SK-N-SH (cell line): Measurements from ENCODE around the gene CACFD1. TPM values are rescaled to one million over a fixed set of nuclear protein-coding genes. Genes with fewer than 3 reads are reported as not detected.

Experiments
- CTCF ChIA-PET: fragments of 300-600, 350-600 bp; formaldehyde crosslinking; extraction: SDS; loops from one replicate; lab custom pipeline; 2021; lab: Yijun Ruan, JAX
- POLR2A ChIA-PET: fragments of 350-600 bp; sonication (Branson Sonifier 250); formaldehyde crosslinking; extraction: SDS; loops from one replicate; lab custom pipeline; 2020; ENCODE audit warnings: antibody characterized with exemption, inconsistent platforms; lab: Yijun Ruan, JAX
- DNase-seq: peaks from one replicate; pipeline ENCODE4 v3.0.0; 2012
- H2AFZ ChIP-seq: fragments of 200-600 bp; sonication (generic); 2 replicates; pipeline ENCODE4 v1.8.1; 2016; ENCODE audit warnings: antibody characterized with exemption, mild to moderate bottlenecking, low read depth
- H3F3A ChIP-seq: fragments of 200-600 bp; sonication (generic); replicated peaks from 2 replicates; pipeline ENCODE3; 2016; ENCODE audit warnings: antibody characterized with exemption, mild to moderate bottlenecking; ENCODE audit not compliant: insufficient read depth
- H3K27ac ChIP-seq, 2 experiments: fragments of 200-500 bp in 1 of 2; fragments of 200-600 bp in 1 of 2; sonication (Bioruptor generic) in 1 of 2; sonication (generic), shearing (Covaris generic) in 1 of 2; 2 replicates each; pipeline versions ENCODE4 v1.5.1 to v1.6.1; 2014 to 2016; ENCODE audit warnings: low read depth in 2 of 2, inconsistent platforms in 1 of 2, low read length in 1 of 2, mild to moderate bottlenecking in 1 of 2, mixed read lengths in 1 of 2
- H3K27me3 ChIP-seq: fragments of 200-600 bp; sonication (generic), shearing (Covaris generic); 2 replicates; pipeline ENCODE4 v1.6.1; 2016; ENCODE audit warnings: mixed run types; ENCODE audit not compliant: insufficient read depth
- H3K36me3 ChIP-seq, 2 experiments: fragments of 200-500 bp in 1 of 2; fragments of 200-600 bp in 1 of 2; sonication (Bioruptor generic) in 1 of 2; sonication (generic) in 1 of 2; replicated peaks in 1 of 2; 2 replicates each; pipeline versions ENCODE3 to v1.5.1; 2014 to 2016; ENCODE audit warnings: low read length in 1 of 2, mild to moderate bottlenecking in 1 of 2; ENCODE audit not compliant: insufficient read depth in 2 of 2, control insufficient read depth in 1 of 2
- H3K4me1 ChIP-seq, 2 experiments: fragments of 200-500 bp in 1 of 2; fragments of 200-600 bp in 1 of 2; sonication (Bioruptor generic) in 1 of 2; sonication (generic), shearing (Covaris generic) in 1 of 2; 2 replicates each; pipeline versions ENCODE4 v1.5.1 to v1.6.1; 2014 to 2016; ENCODE audit warnings: low read depth in 1 of 2, low read length in 1 of 2, mixed run types in 1 of 2; ENCODE audit not compliant: insufficient read depth in 2 of 2, control insufficient read depth in 1 of 2
- H3K4me2 ChIP-seq: fragments of 200-600 bp; sonication (generic), shearing (Covaris generic); 2 replicates; pipeline ENCODE4 v1.6.1; 2017; ENCODE audit warnings: mixed run types
- H3K4me3 ChIP-seq, 2 experiments: fragments of 200-500 bp in 1 of 2; fragments of 200-600 bp in 1 of 2; sonication (Bioruptor generic) in 1 of 2; sonication (generic), shearing (Covaris generic) in 1 of 2; 2 replicates each; pipeline versions ENCODE4 v1.5.1 to v1.8.1; 2014 to 2016; ENCODE audit warnings: low read depth in 2 of 2, inconsistent platforms in 1 of 2, low read length in 1 of 2, mild to moderate bottlenecking in 1 of 2, mixed read lengths in 1 of 2, moderate library complexity in 1 of 2
- H3K79me2 ChIP-seq: fragments of 200-600 bp; sonication (generic); 2 replicates; pipeline ENCODE4 v1.8.1; 2017; ENCODE audit warnings: mild to moderate bottlenecking; ENCODE audit not compliant: insufficient read depth
- H3K9ac ChIP-seq: fragments of 200-600 bp; sonication (generic); 2 replicates; pipeline ENCODE4 v1.6.1; 2017; ENCODE audit warnings: mixed run types
- H3K9me2 ChIP-seq: fragments of 200-600 bp; sonication (generic); 2 replicates; pipeline ENCODE4 v1.6.1; 2017; ENCODE audit warnings: mixed run types
- H3K9me3 ChIP-seq: fragments of 200-600 bp; sonication (generic); 2 replicates; pipeline ENCODE4 v1.6.1; 2017; ENCODE audit warnings: mixed run types, mild to moderate bottlenecking, moderate library complexity
- H4K20me1 ChIP-seq: fragments of 200-600 bp; sonication (generic); 2 replicates; pipeline ENCODE4 v1.6.1; 2017; ENCODE audit warnings: mild to moderate bottlenecking, mixed run types; ENCODE audit not compliant: insufficient read depth
- CHD2 ChIP-seq: fragments of 150-350 bp; IDR thresholded peaks from 2 replicates; pipeline ENCODE4 v1.6.1; 2018; ENCODE audit warnings: low read length; ENCODE audit not compliant: partially characterized antibody
- CTCF ChIP-seq: fragments of 200-600 bp; sonication (generic); IDR thresholded peaks from 2 replicates; pipeline ENCODE4 v1.6.1; 2017; ENCODE audit warnings: antibody characterized with exemption, mild to moderate bottlenecking, moderate library complexity
- FOSL2 ChIP-seq: IDR thresholded peaks from 2 replicates; pipeline ENCODE4 v1.4.0; 2012; ENCODE audit warnings: low read depth, mild to moderate bottlenecking, moderate library complexity, borderline replicate concordance
- FOXJ3 ChIP-seq: sonication (generic); formaldehyde crosslinking; IDR thresholded peaks from 2 replicates; pipeline ENCODE4 v1.5.1; 2020; ENCODE audit warnings: mild to moderate bottlenecking, missing genetic modification reagents
- FOXM1 ChIP-seq: IDR thresholded peaks from 2 replicates; pipeline ENCODE4 v1.4.0; 2012; ENCODE audit warnings: low read depth, mild to moderate bottlenecking
- GATA2 ChIP-seq: sonication (generic); formaldehyde crosslinking; IDR thresholded peaks from 2 replicates; pipeline ENCODE4 v1.5.0; 2020; ENCODE audit warnings: mild to moderate bottlenecking, missing genetic modification reagents
- MXI1 ChIP-seq: IDR thresholded peaks from 2 replicates; pipeline ENCODE4 v1.6.1; 2012; ENCODE audit warnings: mild to moderate bottlenecking, low read depth, low read length, improper control_type of control experiment
- NFIC ChIP-seq: IDR thresholded peaks from 2 replicates; pipeline ENCODE4 v1.4.0; 2012; ENCODE audit warnings: borderline replicate concordance
- NRF1 ChIP-seq: IDR thresholded peaks from 2 replicates; pipeline ENCODE4 v1.6.1; 2012; ENCODE audit warnings: low read depth, mild to moderate bottlenecking, low read length
- RAD21 ChIP-seq: IDR thresholded peaks from 2 replicates; pipeline ENCODE4 v1.6.1; 2012; ENCODE audit warnings: mild to moderate bottlenecking, low read length
- RCOR1 ChIP-seq: fragments of 150-350 bp; IDR thresholded peaks from 2 replicates; pipeline ENCODE4 v1.6.1; 2017; ENCODE audit warnings: antibody characterized with exemption, low read length
- TEAD4 ChIP-seq: IDR thresholded peaks from 2 replicates; pipeline ENCODE4 v1.4.0; 2012; ENCODE audit warnings: mild to moderate bottlenecking, borderline replicate concordance; ENCODE audit not compliant: insufficient read depth
- USF1 ChIP-seq: IDR thresholded peaks from 2 replicates; pipeline ENCODE4 v1.4.0; 2012; ENCODE audit warnings: low read depth, borderline replicate concordance
- USF2 ChIP-seq: fragments of 150-350 bp; IDR thresholded peaks from 2 replicates; pipeline ENCODE4 v1.6.1; 2017; ENCODE audit warnings: antibody characterized with exemption, low read length, low read depth, borderline replicate concordance
- YY1 ChIP-seq: IDR thresholded peaks from 2 replicates; pipeline ENCODE4 v1.4.0; 2012; ENCODE audit warnings: low read depth, mild to moderate bottlenecking
- WGBS: methylation state at CpG from one replicate; pipeline ENCODE4 v1.1.6; 2017; ENCODE audit warnings: low lambda C conversion rate; 5-methylcytosine and 5-hydroxymethylcytosine counted together
- polyA plus RNA-seq, 3 experiments: library from polyadenylated mRNA; depleted of rRNA; stranded (reverse); fragments of >200 nt; gene quantifications; 2 replicates each; pipeline ENCODE4 v1.2.3, GENCODE V29; 2012

The CACFD1 gene
- polyA plus RNA-seq, 1 of the 3 experiments (the other 2 are of a cell fraction): 16.8 TPM

GRCh38 chr9:133495327-133496293 lies 35.8 kb downstream of the CACFD1 start:
- WGBS: 87% methylated on average over 24 of the region's 24 CpGs
- POLR2A ChIA-PET: interaction anchor here (0.8 to 1.2 kb wide), 4 partner anchors 10 to 98 kb away, joined by 3 to 5 read pairs (median 4); partner anchors contain the start of gene SLC2A6
- no peak overlapping the region for H3K4me2 ChIP-seq
- H3K36me3 ChIP-seq: no peaks in the 10 kb centered on the region
- no peaks in the 10 kb centered on the region for H4K20me1 ChIP-seq
- no peak overlapping the region for H2AFZ ChIP-seq
- H3K9ac ChIP-seq: no peak overlapping the region
- H3F3A ChIP-seq: no peaks in the 10 kb centered on the region
- H3K27ac ChIP-seq: no peak overlapping the region
- DNase-seq: no peak
- peaks cover 0 to 36% of the 10 kb centered on the region in 2 experiments; a peak in 1 of 4 replicates for H3K4me1 ChIP-seq
- no peak overlapping the region for H3K4me3 ChIP-seq
- no peaks in the 10 kb centered on the region for H3K27me3 ChIP-seq
- CTCF ChIA-PET: interaction anchor here (1.1 to 3.0 kb wide), 4 partner anchors 9 to 310 kb away, joined by 3 to 20 read pairs (median 4); no protein-coding TSS in a partner anchor
- no peaks in the 10 kb centered on the region for H3K9me3 ChIP-seq
- TF ChIP-seq MXI1: no peak
- TF ChIP-seq FOXM1: no peak
- no peak for TF ChIP-seq USF1
- H3K79me2 ChIP-seq: no peaks in the 10 kb centered on the region
- H3K9me2 ChIP-seq: no peaks in the 10 kb centered on the region

GRCh38 chr9:133496861-133497842 lies 37.4 kb downstream of the CACFD1 start:
- no peak overlapping the region for H3K9ac ChIP-seq
- TF ChIP-seq YY1 (no peak), NRF1 (no peak), CHD2 (no peak), GATA2 (no peak), CTCF (no peak), FOXJ3 (CRISPR knock-in tag) (no peak), FOSL2 (no peak), USF2 (no peak), RAD21 (no peak), NFIC (no peak), RCOR1 (no peak), MXI1 (no peak), TEAD4 (no peak)
- H4K20me1 ChIP-seq: no peaks in the 10 kb centered on the region
- WGBS: 68% methylated on average over 20 of the region's 35 CpGs
- ChIA-PET CTCF (interaction anchor here (1.5 to 3.0 kb wide), 2 partner anchors 9 to 11 kb away, joined by 3 to 20 read pairs; no protein-coding TSS in a partner anchor), POLR2A (no interaction called here)
- H3K9me2 ChIP-seq: no peaks in the 10 kb centered on the region
- DNase-seq: no peak
- no peaks in the 10 kb centered on the region for H3F3A ChIP-seq
- H3K9me3 ChIP-seq: no peaks in the 10 kb centered on the region
- H3K27me3 ChIP-seq: no peaks in the 10 kb centered on the region
- H3K4me3 ChIP-seq: no peak overlapping the region
- no peaks in the 10 kb centered on the region for H3K79me2 ChIP-seq
- H2AFZ ChIP-seq: no peak overlapping the region
- H3K36me3 ChIP-seq: no peaks in the 10 kb centered on the region
- H3K4me2 ChIP-seq: no peak overlapping the region
- H3K27ac ChIP-seq: no peak overlapping the region
- H3K4me1 ChIP-seq: peaks cover 0 to 30% of the 10 kb centered on the region in 2 experiments; a peak in 1 of 4 replicates
